GM12891 (cell line): Measurements from ENCODE around the gene ANKRD1.

ENCODE experiments used
- DNase-seq: peaks from one replicate; pipeline ENCODE4 v3.0.0; 2011; ENCODE audit warnings: low spot score; ENCODE audit not compliant: insufficient read length
- FAIRE-seq: peaks from 2 replicates; lab custom pipeline; 2011; peaks lifted over from hg19 to GRCh38; lab: Jason Lieb, UNC
- PAX5 ChIP-seq: IDR thresholded peaks from 2 replicates; pipeline ENCODE4 v1.6.1; 2011; ENCODE audit warnings: low read length, moderate library complexity, mild to moderate bottlenecking; ENCODE audit not compliant: insufficient read depth, severe bottlenecking
- POLR2A ChIP-seq: IDR thresholded peaks from 2 replicates; pipeline ENCODE4 v1.6.1; 2011; ENCODE audit warnings: low read depth, low read length, control low read depth
- POLR2AphosphoS5 ChIP-seq: IDR thresholded peaks from 2 replicates; pipeline ENCODE4 v1.6.1; 2011; ENCODE audit warnings: low read depth, low read length, control low read depth
- POU2F2 ChIP-seq: IDR thresholded peaks from 2 replicates; pipeline ENCODE4 v1.6.1; 2011; ENCODE audit warnings: low read depth, mild to moderate bottlenecking, control low read depth, low read length, moderate library complexity
- SPI1 ChIP-seq: IDR thresholded peaks from 2 replicates; pipeline ENCODE4 v1.6.1; 2011; ENCODE audit warnings: low read depth, low read length, control low read depth
- TAF1 ChIP-seq: IDR thresholded peaks from 2 replicates; pipeline ENCODE4 v1.6.1; 2011; ENCODE audit warnings: low read depth, low read length, control low read depth

Gene ANKRD1

GRCh38 chr10:90925079-90926029, 4.5 kb upstream of the ANKRD1 start:
- FAIRE-seq, result no peak
- no peak for TF ChIP-seq POLR2AphosphoS5
- DNase-seq, result no peak

DNA sequence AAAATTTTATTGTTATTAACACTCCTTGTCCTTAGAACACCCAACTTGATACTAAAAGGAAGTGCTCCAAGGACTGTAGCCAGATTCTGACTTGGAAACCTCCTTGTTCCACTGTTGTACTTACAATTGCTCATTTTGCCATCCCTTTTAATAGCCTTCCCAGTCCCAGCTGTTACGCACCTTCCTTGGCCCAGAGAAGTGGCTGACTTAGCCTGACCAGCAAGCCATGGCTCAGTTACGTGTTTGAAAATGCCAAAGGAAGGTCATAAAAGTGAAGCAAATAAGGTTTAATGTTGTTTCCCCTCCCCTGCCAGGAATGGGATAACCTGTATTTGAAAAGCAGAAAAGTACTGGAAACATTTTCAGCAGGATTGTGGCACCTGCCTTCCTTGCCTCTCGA, 3.7 kb upstream of the ANKRD1 start:
- DNase-seq (no peak), FAIRE-seq (no peak)
- TF ChIP-seq POU2F2, result no peak
- TF ChIP-seq TAF1, result no peak
- no peak for TF ChIP-seq POLR2AphosphoS5
- no peak for TF ChIP-seq POLR2A
- no peak for TF ChIP-seq PAX5
- TF ChIP-seq SPI1, result no peak

GRCh38 chr10:90923111-90923731, 2.3 kb upstream of the ANKRD1 start:
- TF ChIP-seq PAX5, result no peak
- TF ChIP-seq TAF1, result no peak
- TF ChIP-seq POLR2AphosphoS5, result no peak
- TF ChIP-seq POLR2A, result no peak
- no peak for TF ChIP-seq SPI1
- no peak for TF ChIP-seq POU2F2
- DNase-seq (no peak), FAIRE-seq (no peak)

DNA sequence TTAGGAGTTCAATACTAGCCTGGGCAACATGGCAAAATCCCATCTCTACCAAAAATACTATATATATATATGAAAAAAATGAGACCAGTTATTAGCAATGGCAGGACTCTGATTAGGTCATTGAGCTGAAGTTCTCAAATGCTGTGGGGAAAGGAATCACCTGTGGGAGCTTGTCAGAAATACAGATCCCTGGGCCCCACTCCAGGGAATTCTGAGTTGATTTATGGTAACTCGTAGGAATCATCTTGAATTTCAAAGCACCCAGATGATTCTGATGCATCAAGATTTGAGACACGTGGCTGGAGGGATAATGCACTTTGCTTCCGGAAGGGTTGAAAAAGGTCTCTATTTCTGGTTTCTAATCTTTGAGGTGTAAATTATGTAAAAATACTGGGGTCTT, 1.0 kb upstream of the ANKRD1 start:
- no peak for TF ChIP-seq POU2F2
- no peak for DNase-seq
- no peak for FAIRE-seq

GRCh38 chr10:90919683-90920574, 958 bp downstream of the ANKRD1 start:
- FAIRE-seq (no peak), DNase-seq (no peak)
- TF ChIP-seq SPI1 (no peak), TAF1 (no peak), POU2F2 (no peak), POLR2A (no peak), POLR2AphosphoS5 (no peak), PAX5 (no peak)

DNA sequence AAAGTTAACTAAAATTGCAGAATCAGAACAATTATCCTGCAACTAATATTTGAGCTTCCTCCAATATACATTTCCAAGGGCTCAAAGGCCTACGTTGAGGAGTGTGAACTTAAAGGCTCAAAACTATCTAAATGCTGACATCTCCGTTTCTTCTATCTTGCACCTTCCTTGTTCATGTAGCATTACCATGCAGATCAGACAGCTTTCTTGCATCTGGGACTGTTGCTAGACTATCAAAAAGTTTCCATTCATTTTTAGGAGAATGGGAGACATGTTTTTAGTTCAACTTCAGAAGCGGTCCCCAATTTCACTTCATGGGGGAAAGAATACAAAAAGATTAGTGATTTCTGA, 2.9 kb downstream of the ANKRD1 start:
- FAIRE-seq, result no peak
- DNase-seq, result no peak
- no peak for TF ChIP-seq POLR2AphosphoS5
- TF ChIP-seq SPI1, result no peak

DNA sequence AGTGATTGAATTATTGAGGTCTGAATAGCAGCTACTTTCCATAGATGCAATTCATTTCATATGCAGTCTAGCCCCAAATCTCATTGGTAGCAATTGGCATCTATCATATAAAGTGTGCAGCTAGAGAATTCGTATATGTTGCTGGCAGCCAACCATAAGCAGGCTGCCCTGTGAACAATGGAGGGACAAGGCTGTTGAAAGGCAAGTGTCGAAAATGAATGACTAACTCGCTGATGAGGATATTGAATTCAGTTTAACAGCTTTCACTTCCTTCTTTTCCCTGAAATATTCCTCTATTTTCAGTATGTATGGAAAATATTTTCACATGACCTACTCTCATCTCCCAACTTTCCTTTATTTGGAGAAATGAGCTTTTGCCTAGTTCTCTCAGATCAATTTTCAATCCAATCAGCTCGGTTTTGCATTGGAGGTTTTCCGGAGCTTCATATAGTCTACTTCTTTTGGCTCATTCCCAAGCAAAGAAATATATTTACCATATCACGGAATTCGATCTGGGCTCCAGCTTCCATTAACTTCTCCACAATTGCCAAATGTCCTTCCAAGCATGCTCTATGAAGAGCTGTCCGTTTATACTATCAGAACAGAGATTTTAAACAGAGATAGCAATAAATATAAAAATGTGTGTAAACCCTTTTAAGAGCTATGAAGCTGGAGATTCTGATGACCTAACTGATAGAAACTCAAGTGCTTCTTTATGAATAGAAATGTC, 3.5 kb downstream of the ANKRD1 start:
- DNase-seq (no peak), FAIRE-seq (no peak)

DNA sequence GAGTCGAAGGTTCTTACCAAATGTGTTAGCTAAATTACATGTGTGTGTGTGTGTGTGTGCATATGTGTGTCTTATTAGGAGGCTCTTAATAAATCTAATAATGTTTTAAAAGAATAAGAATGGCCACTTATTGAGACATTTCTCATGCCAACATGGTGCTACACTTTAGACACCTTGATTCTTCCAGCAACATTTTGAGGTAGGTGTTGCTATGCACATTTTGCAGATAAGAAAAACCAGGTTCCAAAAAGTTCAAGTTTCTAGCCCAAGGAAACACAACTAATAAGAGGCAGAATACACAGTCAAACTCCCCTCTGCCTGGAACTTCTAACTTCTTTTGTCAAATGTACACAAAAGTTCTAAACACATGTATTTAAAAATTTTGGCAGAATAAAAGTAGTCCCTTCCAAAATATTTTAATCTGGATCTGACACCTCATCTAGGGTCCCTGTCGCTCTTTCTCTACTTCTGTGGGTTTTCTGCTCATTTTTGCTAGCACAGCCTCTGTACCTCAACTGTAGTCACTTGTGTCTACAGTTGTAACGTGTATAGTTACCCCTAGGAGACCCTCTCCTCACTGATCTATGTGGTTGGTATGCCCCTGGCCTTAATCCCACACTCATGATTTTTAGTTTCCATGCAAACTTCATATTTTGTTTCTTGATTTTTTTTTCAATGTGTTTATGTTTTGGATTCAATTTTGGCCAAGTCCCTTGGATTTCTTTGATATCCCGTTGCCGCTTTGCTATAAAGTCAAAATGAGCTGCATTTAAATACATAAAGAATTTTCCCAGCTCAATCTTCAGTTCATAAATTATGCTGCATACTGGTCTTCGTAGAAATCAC, 4.3 kb downstream of the ANKRD1 start:
- no peak for FAIRE-seq
- TF ChIP-seq POLR2A (no peak), POU2F2 (no peak), POLR2AphosphoS5 (no peak), SPI1 (no peak), PAX5 (no peak), TAF1 (no peak)
- DNase-seq, result no peak

More for the DNA sequence above, 3.5 kb downstream of the ANKRD1 start:
- no peak for TF ChIP-seq SPI1
- no peak for TF ChIP-seq POLR2A
- no peak for TF ChIP-seq POU2F2
- no peak for TF ChIP-seq PAX5
- TF ChIP-seq TAF1, result no peak
- no peak for TF ChIP-seq POLR2AphosphoS5

- no peak for FAIRE-seq
- TF ChIP-seq POU2F2, result no peak
- TF ChIP-seq PAX5, result no peak
- TF ChIP-seq POLR2AphosphoS5, result no peak
- TF ChIP-seq TAF1, result no peak
- TF ChIP-seq POLR2A, result no peak
- no peak for TF ChIP-seq SPI1
- no peak for DNase-seq
These were observed 5.2 kb downstream of the ANKRD1 start for GRCh38 chr10:90915766-90916075.
